ENCODE data around the gene LRBA.
A peak's percentile ranks its signal among the peaks of the same experiment; 100 is the strongest.
"Not testable (repeated sequence)": the region's sequence is repeated elsewhere in the genome, so short reads cannot be mapped to it uniquely, and the experiment has no call there.

The LRBA gene

DNA sequence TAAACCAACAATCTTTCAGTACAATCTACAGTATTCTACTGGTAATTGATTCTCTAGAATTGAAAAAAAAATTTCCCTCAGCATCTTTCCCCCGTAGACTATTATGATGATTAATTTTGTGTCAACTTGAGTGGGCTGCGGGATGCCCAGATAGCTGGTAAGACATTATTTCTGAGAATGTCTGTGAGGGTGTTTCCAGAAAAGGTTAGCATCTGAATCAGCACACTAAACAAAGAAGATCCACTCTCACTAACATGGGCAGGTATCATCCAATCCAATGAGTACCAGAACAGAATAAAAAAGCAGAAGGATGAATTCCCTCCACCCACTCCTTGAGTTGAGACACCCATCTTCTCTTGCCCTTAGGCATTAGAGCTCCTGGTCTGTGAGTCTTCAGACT lies 619.2 kb downstream of the LRBA start:
- TF ChIP-seq, protein P1, sequence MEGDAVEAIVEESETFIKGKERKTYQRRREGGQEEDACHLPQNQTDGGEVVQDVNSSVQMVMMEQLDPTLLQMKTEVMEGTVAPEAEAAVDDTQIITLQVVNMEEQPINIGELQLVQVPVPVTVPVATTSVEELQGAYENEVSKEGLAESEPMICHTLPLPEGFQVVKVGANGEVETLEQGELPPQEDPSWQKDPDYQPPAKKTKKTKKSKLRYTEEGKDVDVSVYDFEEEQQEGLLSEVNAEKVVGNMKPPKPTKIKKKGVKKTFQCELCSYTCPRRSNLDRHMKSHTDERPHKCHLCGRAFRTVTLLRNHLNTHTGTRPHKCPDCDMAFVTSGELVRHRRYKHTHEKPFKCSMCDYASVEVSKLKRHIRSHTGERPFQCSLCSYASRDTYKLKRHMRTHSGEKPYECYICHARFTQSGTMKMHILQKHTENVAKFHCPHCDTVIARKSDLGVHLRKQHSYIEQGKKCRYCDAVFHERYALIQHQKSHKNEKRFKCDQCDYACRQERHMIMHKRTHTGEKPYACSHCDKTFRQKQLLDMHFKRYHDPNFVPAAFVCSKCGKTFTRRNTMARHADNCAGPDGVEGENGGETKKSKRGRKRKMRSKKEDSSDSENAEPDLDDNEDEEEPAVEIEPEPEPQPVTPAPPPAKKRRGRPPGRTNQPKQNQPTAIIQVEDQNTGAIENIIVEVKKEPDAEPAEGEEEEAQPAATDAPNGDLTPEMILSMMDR (IDR thresholded peaks at IDR 0.05; ENCODE audit: insufficient read depth, missing control alignments): no peak
- DNase-seq (ENCODE audit: insufficient read length, low spot score) (no peak), FAIRE-seq (no peak)

DNA sequence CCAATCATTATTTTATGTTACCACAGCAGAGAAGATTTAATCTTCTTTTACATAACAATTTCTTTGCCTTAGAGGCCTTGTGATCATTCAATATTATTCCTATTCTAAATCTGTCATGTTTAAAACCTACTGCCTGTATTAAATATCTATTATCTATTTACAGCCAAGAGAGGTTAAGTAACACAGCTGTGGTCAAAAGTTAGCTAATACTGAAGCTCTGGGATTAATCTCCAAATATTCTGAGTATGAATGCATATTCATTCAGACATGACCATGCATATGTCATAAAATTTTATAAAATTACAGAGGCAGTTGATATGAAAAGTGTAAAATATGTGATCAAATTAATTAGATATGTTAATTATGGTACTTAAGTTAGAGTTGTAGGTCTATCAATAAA lies 621.0 kb downstream of the LRBA start:
- DNase-seq (ENCODE audit: insufficient read length, low spot score) (no peak), FAIRE-seq (no peak)

DNA sequence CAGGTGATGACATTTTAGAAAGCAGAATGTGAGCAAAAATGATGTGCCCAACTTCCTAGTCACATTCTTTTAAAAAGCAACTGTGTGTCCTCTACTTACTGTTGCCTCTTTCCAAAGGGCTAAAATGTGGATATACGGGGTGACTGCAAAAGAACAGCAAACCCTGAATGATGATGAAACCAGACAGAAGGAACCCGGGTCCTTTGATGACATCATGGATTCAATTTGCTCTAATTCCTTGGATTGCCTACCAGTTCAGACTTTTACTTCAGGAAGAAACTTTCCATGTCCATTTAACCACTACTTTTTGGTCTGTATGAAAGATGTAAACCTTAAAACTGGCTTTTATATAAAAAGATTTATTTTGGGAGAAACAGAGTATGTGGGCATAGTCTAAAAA lies 624.0 kb downstream of the LRBA start:
- DNase-seq (ENCODE audit: insufficient read length, low spot score): no peak
- TF ChIP-seq, protein P1 (IDR thresholded peaks at IDR 0.05; ENCODE audit: insufficient read depth, missing control alignments): no peak
- no peak for FAIRE-seq

More for the DNA sequence above, 621.0 kb downstream of the LRBA start:
- TF ChIP-seq, protein P1 (IDR thresholded peaks at IDR 0.05; ENCODE audit: insufficient read depth, missing control alignments): no peak

DNA sequence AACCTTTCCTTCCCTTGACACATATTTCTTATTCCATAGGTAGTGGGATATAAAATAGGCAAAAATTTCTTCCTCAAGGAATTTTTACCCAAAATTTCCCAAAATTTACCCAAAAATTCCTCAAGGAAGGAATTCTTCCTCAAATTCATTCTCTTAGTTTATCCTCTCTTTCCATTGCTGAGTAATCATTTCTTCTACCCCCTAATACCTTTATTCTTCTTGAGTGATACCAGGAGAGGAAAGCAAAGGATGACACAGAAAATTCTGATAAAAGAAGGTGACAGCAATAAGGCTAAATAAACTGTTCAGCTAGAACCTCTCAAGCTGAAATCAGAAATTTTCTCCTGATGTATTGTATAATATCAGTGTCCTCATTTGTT lies 624.6 kb downstream of the LRBA start:
- TF ChIP-seq, protein P1 (IDR thresholded peaks at IDR 0.05; ENCODE audit: insufficient read depth, missing control alignments): no peak
- FAIRE-seq (no peak), DNase-seq (ENCODE audit: insufficient read length, low spot score) (no peak)

DNA sequence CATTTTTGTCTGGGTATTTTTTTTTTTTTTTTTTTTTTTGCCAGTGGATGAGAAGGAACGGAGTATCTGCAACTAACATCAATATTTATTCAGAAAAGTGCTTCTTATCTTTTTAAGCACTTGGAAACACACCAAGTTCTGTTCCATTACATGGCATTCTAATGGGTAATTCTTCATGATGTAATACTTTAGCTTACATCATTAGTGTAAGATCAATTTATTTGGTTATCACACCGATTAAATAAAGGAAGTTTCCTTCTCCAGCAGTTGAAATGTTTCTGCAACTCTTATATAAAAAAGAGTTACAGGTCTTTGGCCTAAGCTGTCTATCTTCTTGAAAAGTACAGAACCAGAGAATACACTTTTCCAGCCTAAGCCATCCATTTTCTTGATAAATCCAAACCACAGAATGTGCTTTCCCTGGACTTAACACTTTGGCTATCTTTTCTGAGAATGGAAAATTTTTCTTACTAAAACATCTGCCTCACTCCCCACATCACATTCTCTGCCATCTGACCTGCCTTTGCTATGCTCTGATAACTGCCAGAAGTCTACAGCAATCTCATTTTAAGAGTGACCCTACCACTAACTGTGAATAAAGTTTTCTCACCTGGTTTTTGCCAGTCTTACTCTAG lies 625.1 kb downstream of the LRBA start:
- FAIRE-seq: no peak
- no peak for DNase-seq (ENCODE audit: insufficient read length, low spot score)
- TF ChIP-seq, protein P1 (IDR thresholded peaks at IDR 0.05; ENCODE audit: insufficient read depth, missing control alignments): no peak

DNA sequence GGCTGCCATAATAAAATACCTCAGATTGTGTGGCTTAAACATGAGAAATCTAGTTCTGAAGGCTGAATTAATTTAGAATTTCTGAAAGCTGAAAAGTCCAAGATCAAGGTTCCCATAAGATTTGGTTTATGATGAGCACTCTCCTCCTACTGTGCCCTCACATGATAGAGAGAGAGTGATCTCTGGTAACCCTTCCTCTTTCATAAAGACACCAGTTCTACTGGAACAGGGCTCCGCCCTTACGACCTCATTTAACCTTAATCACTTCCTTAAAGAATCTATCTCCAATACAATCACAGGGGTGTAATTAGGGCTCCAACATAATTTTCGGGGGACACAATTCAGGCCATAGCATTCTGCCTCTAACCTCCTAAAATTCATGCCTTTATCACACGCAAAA lies 627.1 kb downstream of the LRBA start:
- TF ChIP-seq, protein P1 (IDR thresholded peaks at IDR 0.05; ENCODE audit: insufficient read depth, missing control alignments): no peak
- FAIRE-seq (peak; percentile 46), DNase-seq (ENCODE audit: insufficient read length, low spot score) (no peak)

DNA sequence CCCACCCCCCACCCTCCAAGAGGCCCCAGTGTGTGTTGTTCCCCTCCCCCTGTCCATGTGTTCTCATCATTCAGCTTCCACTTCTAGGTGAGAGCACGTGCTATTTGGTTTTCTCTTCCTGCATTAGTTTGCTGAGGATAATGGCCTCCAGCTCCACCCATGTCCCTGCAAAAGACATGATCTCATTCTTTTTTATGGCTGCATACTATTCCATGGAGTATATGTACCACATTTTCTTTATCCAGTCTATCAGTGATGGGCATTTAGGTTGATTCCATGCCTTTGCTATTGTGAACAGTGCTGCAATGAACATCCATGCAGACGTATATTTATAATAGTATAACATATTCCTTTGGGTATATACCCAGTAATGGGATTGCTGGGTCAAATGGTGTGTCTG lies 628.7 kb downstream of the LRBA start:
- not testable (repeated sequence) for FAIRE-seq; DNase-seq (ENCODE audit: insufficient read length, low spot score)

DNA sequence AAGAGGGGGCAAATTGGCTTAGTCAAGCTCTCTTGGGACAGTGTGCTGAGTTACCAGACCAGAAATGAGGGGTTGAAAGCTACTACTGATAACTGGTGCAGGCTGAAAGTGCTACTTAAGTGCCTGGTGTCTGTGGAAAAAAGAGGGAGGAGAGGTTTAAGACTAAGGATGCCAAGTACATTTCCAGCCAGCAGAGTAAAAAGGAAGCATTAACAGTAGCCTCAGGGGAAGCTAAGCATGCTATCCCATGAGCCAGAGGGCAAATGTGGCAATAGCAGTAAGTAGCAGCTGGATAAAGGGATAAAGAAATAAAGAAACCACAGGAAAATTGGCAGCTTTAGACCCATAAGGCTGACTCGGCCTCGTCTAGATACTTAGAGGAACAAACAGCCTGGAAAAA lies 629.5 kb downstream of the LRBA start:
- peak; percentile 18 for DNase-seq (ENCODE audit: insufficient read length, low spot score)
- TF ChIP-seq, protein P1 (IDR thresholded peaks at IDR 0.05; ENCODE audit: insufficient read depth, missing control alignments): no peak
- peak; percentile 90 for FAIRE-seq
